Measurements from ENCODE around the gene MAGI2.
A peak's percentile ranks its signal among the peaks of the same experiment; 100 is the strongest.

MAGI2 gene

DNA sequence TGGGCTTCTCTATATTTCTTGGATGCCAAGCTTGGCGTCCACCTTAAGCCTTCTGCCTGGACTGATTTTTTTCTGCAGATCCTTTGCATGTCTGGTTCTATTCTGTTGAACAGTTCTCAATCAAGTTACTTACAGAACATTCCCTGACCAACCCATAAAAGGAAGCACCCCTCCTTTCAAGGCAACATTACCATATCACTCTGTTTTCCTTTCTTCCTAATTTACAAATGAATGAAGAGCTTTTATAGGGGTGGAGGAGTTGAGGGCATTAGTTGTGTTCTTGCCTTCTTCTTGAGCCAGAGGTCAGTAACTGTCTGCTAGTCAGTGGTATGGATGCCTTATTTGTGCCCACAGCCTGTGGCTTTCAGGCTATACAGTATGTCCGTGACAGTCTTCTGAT is 1293.9 kb downstream of the MAGI2 start:
- DNase-seq = no peak

DNA sequence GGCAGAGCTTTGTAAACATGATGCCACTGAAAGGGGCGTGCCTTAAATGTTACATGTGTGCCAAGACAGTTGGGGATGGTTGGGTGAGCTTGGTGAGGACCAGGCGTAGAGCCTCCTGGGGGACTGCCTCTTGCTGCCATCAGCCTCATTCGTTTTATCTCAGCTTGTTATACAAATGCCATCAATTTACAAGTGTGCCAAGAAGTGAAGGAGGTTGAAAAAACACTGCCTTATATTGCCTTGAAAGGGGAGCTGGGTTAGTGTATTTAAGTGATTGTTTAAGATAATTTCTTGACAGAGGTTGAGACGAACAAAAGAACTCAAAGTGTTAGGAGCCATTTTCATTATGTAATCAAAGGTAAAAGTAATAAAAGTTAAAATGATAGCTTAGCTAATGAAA is 1300.2 kb downstream of the MAGI2 start:
- DNase-seq = peak; percentile 30

DNA sequence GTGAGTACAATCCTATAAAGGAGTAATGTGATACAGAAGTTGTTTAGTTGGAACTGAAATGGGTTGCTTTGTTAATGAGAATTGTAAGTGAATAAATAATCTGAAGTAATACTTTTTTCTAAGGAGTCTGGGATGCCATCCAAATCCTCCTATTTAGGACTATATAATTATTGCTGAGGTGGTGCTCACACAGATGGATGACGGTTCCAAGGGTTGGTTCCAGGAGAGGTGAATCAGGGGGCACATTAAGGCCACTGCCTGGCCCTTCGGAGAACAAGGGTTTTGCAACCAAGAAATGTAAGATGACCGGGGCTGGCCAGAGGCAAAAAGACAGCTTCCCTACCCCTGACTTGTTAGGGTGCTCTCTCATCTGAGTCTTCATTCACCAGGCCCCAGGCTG is 1302.2 kb downstream of the MAGI2 start:
- peak; percentile 65 for DNase-seq

DNA sequence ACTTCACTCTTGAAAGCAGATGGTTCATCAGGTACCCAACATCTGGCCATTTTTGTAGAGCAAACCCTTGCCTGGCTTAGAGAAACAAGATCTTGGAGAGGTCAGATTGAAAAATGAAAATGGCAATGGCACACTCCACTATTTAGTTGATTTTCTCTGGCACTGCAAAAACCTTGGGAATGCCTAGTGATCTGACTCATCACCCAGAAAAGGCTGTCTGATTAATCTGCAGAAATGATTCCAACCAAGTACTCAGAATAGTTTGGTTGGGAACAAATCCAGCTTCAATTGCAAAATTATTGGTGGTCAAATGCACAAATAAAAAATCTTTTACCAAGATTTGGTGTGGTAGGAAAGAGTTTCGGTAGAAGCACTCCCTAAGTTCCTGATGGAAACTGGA is 1303.7 kb downstream of the MAGI2 start:
- DNase-seq = peak; percentile 96

DNA sequence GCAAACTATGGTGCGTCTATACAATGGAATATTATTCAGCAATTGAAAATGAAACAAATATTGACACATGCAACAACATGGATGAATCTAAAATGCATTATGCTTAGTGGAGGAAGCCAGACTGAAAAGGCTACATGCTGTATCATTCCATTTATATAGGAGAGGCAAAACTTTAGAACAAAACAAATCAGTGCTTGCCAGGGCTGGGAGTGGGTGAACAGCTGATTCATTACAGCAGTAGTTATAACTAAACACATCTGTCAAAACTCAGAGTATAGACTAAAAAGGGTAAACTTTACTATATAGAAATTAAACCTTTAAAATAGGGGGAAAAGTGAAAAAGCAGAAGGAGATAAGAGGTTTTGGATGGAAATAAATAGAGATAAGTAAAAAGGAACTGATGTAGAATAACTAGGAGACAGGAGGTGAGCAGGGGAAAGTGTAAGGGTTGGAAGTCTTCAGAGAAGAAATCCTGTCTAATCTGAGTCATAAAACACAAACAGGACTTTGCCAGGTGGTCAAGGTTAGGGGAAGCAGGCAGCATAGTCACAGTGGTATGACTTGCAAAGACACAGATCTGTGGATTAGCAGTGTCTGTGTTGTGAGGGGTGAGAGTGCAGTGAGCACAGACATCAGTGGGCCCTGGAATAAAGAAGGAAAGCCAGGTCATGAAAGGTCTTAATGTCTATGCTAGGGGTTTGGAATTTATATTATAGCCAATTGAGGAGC is 1305.1 kb downstream of the MAGI2 start:
- DNase-seq = peak; percentile 16

DNA sequence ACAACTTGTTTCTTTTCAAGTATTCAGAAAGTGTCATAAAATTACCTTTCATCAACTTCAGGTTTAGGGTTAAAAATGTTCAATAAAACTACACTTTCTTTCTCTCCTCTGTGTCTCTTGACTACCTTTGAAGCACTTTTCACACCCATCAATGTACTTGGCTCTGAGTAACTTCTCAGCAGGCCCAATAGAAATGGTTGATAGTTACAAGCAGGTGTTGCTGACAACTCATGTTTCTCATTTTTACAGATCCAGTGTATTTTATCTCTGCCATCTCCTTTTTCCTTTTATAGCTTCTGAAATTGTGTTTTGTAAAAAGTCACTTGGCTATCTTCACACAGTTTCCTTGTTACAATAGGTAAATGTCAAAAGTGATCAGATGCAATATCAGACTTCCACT is 1306.9 kb downstream of the MAGI2 start:
- DNase-seq = no peak

DNA sequence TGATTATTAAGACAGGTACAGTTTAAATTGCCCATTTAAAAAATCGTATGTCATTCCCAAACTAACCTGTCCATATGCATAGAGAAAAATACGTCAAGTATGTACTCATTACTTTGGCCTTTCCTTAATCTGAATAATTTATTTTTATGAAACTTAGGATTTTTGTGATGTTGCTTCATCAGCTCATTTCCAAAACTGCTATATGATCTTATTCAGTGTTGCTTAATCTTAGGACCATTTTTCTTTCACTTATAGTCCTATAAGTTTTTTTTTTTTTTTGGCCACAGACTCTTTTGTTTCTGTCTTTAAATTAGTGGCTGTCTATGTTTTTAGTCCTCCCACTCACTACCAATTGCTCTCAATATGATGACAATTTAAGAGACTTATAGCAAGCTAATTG is 1309.8 kb downstream of the MAGI2 start:
- DNase-seq = no peak

DNA sequence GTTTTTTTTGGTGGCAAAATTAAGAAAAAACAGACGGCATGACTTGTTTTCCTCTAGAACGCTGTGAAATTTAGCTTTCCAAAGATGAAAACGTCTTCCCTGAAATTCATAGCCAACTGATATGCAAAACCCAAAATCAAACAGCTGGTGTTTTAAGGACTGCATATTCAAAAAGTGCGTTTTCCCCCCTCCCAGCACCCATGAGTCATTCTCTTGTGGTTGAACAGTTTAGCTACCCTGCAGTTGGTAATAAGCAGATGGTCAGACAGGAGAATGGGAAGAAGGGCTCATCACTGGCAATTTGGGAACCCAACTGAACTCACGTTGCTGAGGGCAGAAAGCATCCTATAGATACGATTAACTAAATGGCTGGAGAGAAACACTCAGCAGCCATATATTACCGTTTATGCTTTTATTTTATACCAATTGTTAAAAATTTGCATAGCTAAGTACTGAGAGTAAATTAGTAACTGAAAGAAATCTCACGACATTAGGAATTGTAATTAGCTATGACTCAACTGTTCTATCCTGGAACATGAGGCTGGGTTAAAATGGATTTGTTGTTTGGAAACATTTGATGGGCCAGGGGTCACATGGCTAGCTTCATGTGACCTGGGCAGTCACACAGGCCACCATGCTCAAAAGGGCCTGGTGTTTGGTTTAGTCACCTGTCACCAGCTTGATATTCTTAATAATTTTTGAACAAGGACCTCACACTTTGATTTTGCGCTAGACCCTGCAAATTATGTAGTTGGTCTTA is 1311.8 kb downstream of the MAGI2 start:
- peak; percentile 98 for DNase-seq

DNA sequence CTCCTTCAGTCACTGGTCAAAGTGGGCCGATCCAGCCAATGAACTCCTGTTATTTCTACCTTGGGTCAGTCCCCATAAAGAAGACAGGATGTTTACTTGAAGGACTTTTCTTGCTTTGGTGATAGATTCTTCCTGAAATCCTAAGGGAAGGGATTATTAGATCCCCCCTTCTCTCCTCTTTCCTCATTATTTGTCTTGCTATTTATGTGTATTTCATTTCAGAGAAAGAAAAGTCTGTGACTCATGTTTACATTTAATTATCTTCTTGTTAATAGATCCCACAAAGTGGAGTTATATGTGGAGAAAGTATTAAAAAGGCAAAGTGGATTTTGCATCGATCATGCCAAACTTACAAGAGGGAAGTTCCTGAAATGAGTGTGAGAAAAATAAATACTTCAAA is 1313.4 kb downstream of the MAGI2 start:
- DNase-seq = no peak

DNA sequence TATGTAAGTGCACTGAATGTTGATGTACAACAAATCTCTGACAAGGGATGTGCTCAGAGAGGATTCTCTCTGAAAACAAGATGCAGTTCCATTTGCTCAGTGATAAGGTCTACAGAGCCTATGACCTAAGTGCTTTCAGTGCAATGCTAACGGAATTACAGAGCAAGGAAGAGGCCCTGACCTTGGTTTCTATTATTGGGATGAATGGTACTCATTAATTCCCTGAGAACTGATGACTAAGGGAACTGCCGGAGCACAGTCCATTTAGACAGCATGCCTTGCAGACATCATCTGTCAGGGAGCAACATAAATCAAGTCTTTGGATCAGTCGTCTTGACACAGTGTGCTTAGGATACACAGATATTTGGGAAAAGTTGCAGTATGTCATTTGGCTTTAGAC is 1314.1 kb downstream of the MAGI2 start:
- DNase-seq = no peak

DNA sequence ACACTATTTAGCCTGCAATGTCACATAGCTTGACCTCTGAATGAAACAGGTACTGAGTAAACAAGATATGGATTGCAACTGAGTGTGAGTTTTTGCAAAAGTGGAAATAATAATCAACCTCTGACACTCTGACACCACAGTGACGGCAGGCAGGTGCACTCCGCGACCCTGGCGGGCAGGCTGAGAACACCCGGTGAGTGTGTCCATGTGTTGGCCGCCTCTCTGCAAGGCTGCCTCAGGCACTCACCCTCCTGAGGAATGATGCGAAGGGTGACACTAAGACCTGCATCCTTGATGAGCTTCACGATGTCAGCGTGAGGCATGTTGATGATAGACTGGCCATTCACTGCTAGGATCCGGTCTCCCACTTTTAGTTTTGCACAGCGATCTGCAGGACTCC is 1318.7 kb downstream of the MAGI2 start:
- no peak for DNase-seq

DNA sequence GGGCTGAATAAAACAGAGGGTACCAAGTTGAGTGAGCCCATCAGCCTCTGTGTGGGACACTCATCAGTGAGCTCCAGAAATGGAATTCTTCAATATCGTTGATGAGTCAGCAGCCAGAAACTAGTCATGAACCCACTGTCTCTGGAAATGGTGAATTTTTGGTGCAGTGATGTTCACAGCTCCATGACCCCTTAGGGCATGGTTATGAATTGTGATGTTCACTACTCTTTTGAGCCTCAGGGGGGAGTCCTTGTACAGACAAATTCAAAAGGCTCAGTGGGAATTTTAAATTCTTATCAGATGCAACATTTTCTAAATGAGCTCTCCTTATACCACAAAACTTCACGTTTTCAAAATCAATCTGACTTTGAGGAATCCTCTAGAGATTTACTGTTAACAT is 1319.2 kb downstream of the MAGI2 start:
- DNase-seq = peak; percentile 60

DNA sequence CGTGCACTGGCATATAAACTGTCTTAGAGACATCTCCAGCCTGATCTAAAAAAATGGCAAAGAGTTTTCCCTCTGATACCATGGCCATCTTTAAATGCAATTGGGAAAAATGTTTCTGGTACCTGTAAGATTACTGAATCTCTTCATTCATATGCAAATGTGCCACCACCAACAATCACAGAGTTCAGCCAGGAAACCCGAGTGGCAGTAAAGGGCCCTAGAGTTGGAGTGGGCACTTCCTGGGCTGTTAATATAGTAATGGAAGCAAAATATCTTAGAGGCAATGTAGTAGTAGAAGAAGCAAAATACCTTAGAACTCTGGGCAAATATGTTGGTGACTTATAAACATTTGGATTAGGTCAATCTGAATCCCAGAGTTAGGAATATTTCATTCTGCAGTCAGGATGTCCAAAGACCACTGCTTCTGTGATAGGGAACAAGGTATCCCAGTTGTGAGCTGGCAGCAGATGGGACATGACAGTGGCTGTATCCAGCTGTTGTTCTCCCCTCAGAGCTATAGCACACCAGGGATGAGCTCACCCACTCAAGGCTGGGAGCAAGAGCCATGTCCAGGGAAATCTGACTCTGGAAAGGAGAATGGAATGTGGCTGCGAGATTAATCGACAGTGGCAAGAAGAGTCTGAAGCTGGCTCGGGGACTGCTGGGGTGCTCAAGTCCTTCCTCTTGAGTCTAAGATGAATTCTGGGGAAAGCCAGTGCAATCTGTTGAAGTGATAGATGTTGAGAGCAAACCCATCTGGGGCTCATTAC is 1322.8 kb downstream of the MAGI2 start:
- no peak for DNase-seq

DNA sequence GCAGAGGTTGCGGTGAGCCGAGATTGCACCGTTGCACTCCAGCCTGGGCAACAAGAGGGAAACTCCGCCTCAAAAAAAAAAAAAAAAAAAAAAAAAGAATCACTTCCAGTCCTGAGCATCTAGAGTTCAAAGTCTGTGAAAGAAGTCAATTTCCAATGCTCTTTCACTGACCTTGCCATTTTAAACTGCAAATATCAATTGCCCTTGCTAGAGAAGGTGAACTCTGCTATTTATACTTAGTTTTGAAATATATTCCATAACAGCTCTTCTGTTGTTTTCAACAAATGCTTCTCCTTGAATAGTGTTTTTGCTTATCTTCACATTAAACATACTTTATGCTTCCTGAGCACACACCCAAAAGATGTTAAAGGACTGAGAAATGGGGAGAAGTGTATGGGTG is 1323.6 kb downstream of the MAGI2 start:
- no peak for DNase-seq

DNA sequence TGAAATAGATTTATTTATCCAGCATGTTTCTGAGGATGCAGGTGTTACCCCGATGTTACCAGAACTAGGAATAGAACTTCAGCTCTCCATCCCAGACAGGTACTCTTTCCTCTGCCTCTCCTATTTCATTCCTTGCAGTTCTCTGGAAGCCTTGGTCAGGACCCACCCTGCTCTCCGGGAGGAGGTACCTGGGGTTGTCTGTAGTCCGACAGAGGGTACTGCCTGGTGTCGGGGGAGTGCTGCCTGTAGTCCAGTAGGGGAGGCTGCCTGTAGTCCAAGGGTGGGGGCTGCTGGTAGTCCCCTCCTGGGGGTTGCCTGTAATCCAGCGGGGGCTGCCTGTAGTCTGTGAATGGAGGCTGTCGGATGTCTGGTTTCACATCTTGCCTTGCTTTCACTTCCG is 1326.5 kb downstream of the MAGI2 start:
- DNase-seq = no peak

DNA sequence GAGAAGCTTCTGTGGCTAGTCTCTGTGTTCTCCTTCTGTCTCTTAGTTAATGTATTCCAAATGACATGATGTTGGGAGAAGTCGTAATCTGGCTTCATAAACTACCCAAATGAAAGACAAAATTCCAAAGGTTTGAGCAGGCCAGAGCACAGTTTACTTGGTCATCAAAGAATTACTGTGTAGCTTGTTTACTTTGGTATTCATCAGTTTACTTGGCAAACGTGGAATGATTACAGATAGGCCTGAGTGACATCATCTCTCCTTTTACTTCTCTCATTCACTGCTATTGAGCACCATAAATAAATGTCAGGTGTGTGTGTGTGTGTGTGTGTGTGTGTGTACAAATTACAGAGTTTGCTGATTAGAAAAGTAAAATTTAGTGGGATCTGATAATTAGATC is 1327.6 kb downstream of the MAGI2 start:
- DNase-seq = no peak

DNA sequence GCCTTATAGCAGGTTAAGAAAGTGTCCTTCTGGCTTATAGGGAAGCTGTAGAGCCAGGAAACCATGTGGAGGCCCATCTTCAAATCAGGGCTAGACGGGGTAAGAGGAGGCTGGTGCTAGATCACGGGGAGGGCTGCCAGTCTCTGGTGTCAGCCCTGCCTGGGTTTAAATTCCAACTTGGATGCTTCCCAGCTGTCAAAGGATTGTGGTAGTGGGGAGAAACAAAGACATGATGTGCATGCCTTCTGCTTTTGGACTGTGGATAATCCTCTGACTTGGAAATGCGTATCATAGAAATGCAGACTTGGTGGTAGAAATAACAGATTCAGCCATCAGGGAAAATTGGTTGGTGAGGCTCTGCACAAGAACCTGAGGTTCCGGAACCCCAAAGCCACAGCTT is 1329.3 kb downstream of the MAGI2 start:
- DNase-seq = peak; percentile 40

DNA sequence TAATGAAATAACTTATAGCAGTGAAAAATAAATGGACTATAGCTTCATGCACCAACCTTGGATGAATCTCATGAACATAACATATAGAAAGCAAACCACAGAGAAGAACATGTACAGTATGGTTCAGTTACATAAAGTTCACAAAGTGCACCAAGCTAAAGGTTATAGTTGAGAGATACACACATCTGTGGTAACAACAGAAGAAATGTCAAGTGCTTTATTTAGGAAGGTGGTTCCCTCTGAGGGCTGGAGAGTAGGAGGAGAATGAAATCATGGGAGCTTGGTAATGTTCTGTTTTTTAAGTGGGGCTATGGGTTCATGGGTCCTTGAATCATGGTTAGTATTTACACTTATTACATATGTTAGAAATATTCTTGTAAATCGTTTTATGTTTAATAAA is 1331.6 kb downstream of the MAGI2 start:
- DNase-seq = no peak

DNA sequence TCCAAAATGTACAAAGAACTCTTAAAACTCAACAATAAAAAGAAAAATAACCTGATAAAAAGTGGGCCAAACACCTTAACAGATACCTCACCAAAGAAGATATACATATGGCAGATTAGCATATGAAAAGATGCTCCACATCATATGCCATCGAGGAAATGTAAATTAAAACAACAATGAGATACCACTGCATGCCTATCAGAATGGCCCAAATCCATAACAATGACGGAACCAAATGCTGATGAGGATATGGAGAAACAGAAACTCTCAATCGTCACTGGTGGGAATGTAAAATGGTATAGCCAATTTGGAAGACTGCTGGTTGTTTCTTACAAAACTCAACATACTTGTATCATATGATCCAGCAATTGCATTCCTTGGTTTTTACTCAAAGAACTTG is 1335.0 kb downstream of the MAGI2 start:
- DNase-seq = no peak

DNA sequence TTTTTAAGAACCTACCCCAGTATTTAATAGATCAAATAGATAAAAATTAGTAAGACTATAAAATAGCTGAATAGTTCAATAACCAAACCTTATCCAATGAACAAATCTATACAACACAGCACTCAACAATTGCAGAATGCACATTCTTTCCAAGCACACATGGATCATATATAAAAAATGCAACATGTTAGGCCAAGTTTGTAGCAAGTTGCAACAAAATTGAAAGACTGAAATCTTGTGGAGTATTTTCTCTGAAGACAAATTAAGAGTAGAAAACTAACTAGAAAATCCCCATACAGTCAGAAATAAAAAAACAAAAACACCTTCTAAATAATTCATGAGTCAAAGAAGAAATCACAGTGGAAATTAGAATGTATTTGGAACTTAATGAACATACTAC is 1337.6 kb downstream of the MAGI2 start:
- no peak for DNase-seq

DNA sequence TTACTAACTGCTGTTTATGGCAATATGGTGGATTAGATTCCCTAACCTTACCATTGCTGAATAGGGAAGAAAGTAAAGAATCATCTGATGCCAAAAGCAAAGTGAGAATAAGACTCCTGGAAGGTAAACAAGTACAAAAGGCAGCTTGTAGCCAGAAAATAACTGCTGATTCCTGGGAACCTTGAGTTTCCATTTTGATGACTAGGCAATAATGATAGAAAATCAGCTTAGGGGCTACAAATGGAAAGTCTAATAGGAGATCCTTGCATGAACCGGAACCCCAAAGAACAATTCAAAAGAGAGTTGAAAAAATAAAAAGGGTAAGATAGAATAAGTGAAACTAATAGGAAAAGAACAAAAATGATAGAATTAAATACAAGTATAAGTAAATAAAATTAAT is 1338.5 kb downstream of the MAGI2 start:
- no peak for DNase-seq

DNA sequence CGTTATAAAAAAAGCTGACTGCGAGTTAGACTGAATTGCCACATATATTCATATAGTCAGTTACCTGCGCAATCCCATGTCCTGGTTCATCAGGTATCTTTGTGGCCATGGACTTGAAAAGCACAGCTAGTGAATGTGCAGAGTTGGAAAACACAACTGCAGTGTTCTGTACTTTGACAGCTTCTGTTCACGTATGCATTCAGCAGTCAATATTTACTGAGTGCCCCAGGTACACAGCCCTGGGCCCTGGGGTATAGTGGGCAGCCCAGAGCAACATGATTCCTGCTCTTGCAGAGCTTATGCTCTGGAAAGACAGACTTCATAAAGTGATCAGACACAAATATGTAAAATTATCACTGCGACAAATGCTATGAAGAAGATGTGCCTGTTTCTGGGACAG is 1341.0 kb downstream of the MAGI2 start:
- DNase-seq = no peak

DNA sequence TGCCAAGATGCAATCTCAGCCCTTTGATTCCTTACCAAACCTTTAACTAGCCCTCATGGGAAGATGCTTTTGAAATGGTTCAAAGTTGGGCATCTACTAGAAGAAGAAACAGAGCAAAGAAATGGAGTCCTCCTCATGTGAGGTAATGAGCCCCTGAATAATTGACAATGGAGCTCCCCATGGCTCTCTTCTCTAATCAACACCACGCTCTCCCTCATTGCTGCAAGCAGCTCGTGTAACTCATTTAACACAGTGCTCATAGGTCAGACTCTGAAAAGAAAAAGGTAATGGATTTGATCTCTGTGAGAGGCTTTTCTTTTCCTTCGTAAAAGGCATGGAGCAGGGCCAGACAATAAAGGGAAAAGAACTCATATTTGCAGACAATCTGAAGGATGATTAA is 1342.1 kb downstream of the MAGI2 start:
- DNase-seq = no peak

DNA sequence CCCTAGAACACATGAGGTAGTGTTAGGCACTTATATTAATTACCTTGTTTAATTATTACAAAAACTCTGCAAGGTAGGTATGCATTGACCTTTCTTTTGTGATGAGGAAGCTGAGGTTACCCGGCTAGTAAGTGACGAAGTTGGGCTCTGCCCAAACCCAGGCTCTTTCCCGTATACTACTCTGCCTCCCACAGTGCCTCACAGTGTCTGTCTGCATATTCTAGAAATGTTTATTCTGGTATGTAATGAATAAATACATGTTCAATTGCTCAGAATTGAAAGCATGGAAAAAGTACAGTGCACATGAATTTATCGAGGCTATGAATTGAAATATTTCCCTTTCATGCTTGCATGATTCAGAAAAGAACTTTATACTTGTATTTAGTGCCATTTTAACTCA is 1350.0 kb downstream of the MAGI2 start:
- no peak for DNase-seq

All from NCI-H2171 treated with DMSO at 0.1 percent for 48 hours (cell line).